Activated CD4-positive, alpha-beta T cell treated with anti-CD3 and anti-CD28 coated beads, Interleukin-2, amount 50 U/mL, for 4 hours (primary cell): Measurements from ENCODE around the gene MYL12A.
"Not testable (repeated sequence)": the region's sequence is repeated elsewhere in the genome, so short reads cannot be mapped to it uniquely, and the experiment has no call there.

Source experiments
- DNase-seq, 2 experiments: peaks; one replicate each; pipeline ENCODE4 v3.0.0-alpha.2; 2020

The MYL12A gene

GRCh38 chr18:3256693-3257626 is 9.4 kb downstream of the MYL12A start:
- DNase-seq = no peak

DNA sequence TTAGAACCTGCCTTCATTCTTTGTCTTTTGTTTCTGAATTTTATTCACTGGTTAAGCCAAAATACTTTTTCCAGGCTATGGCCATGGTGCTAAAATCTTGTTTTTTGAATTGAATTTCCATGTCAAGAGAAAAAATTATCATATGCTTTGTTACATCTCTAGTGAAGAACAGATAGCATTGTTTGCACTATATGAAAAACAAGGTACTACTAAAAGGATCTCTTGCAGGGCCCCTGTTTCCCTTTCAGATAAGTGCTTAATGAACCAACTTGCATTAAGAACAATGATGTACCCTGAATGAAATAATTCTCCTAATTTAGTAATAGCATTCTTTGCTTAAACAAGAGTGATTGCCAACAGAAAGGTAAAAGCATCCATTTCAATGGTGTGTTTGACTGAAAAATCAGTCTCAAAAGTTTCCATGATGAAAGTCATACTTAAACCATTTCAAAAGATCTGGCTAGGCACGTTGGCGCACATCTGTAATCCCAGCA is 10.1 kb downstream of the MYL12A start:
- DNase-seq = no peak

- DNase-seq = no peak
Measured at GRCh38 chr18:3260995-3261372, 13.4 kb downstream of the MYL12A start.

DNA sequence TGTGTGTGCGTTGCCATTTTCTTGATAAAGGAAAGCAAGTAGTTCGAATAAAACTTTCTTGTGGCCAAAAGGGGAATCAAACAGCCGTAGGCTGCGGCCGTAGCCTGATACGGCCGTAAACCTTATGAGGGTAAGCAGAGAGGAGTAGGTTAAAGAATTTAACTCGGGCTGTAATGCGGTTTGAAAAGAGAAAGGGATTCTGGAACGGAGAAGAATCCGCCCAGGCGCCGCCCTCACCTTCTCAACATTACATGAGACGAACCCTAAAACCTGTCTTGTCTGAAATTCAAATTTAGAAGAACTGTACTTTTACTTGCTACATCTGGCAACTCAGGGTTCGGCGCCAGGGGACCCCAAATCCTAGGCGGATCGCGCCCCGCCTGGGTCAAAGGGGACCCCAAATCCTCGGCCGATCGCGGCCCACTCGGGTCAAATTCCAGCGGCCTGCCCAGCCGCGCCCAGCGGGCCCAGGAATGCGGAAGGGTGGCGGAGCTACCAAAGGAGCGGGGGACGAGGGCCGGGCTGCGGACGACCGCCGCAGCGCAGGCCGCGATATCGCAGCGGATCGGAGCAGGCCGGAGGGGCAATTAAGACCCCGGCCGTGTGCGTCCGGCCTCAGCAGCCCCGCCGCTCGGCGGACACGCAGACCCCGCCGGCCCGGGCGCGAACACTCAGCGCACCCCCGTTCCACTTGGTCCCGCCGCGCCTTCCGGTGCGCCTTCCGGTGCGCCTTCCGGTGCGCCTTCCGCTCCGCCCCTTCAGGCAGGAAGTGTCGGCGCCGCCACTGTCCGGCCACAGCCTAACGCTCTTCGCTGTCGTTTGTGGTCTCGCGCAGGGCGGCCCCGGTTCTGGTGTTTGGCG is 14.0 kb downstream of the MYL12A start, which contains the start of gene MYL12B:
MYL12B (plus strand) TSS at position 761 of the 861 bp plus-strand sequence. CDS start 10,766 bp downstream, outside the sequence.
- DNase-seq = peak; percentile 55 to 59

DNA sequence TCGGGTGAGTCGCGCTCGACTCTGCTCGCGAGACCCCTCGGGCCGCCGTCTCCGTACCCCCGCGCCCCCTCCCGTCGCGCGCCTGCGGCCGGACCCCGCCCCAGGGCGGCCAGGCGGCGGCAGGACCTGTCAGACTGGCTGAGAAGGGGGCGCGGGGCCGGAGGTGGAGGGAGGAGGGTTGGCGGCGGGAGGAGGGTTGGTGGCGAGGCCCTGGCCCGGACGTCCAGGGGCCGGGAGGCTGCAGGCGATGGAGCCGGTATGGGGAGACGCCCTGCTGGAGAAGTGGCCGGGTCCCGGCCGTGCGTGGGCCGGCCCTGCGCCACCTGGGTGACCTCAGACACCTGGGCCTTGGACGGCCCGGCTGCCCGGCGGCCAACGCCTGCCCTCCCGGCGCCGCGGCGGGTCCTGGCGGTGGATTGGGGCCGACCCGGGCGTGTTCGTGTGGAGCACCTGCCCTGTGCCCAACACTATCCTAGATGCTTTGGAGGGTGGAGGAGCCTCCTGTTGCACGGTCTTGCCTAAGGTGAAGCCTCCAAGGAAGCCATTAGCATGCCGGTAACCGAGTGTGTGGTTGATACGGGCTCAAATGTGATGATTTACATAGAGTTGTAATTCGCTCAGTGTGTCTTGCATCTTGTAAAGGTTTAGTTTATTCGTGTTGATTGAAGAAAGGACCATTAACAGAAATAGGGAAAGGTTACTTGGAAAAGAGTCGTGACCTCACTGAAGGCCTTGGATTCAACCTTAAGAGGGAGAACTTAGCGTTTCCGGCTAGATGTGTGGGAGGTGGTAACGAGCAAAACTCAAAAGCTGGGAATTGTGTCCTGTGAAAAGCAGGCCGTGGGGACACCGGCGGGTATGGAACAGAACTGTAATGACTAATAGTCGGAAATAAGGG is 14.9 kb downstream of the MYL12A start:
- DNase-seq = peak in 1 of 2 experiments; percentile 24

DNA sequence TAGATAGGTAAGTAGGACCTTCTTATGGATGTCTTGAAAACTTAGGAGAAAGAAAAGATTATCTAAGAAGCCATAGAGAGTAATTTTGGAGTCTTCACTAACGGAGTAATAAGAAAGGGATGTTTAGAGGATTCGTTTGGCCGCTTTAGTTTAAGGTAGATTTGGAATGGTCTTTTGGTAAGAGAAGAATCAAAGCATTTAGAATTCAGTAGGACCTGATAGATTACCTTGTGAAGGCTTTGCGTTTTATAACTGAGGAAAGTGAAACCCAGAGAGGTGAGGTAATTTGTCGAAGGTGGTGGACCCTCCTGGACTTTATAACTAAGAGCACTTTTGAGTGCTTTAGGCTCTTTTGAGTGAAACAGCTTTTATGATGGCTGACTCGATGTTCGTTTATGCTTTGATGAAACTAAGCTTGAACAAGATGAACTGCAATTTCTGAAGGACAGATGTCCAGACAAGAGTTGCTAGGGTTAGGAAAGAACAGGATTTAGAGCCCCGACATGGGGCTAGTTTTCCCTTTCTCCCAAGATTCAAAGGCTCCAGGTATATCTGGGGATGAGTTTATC is 15.6 kb downstream of the MYL12A start:
- no peak for DNase-seq

GRCh38 chr18:3264362-3264761 is 16.8 kb downstream of the MYL12A start:
- DNase-seq = no peak

DNA sequence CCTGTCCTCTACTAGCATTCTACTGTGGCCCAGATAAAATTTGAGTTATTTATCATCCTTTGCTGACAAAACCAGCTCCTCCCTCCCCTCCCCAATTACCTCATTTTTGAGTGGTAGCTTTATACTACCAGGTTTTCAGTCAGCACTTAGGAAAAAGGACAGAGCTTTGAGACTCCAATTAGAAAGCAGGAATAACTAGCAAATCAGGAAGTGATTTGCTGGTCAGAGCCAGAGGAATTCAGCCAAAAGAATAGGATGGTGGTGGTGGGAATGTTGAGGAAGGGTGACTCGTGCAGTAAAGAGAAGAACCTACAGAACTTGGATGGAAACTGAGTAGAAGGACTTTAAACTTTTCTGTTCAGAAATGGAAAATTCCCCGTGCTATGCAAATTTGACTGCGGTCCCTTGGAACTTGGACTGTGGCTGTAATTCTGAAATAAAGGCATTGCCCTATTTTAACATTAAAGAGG is 18.0 kb downstream of the MYL12A start:
- DNase-seq = no peak

GRCh38 chr18:3266062-3266608 is 18.5 kb downstream of the MYL12A start:
- DNase-seq = no peak

DNA sequence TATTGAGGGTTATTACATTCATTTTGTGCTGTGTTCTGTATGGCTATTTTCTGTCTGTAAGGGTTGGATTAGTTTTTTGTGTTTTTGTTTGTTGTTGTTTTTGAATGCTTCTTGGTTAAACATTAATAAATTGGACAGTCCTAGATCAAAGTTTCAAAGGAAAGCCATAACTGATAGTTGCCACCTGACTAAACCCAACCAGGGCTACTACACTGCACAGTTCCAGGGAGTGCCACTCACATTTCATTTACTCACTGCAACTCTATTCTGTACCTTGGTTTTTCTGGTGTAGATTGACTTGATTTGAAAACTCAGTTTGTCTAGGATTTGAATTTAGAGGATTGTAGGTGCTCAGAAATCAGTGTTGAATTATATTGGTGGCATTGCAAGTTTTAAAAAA is 20.7 kb downstream of the MYL12A start:
- DNase-seq = no peak

DNA sequence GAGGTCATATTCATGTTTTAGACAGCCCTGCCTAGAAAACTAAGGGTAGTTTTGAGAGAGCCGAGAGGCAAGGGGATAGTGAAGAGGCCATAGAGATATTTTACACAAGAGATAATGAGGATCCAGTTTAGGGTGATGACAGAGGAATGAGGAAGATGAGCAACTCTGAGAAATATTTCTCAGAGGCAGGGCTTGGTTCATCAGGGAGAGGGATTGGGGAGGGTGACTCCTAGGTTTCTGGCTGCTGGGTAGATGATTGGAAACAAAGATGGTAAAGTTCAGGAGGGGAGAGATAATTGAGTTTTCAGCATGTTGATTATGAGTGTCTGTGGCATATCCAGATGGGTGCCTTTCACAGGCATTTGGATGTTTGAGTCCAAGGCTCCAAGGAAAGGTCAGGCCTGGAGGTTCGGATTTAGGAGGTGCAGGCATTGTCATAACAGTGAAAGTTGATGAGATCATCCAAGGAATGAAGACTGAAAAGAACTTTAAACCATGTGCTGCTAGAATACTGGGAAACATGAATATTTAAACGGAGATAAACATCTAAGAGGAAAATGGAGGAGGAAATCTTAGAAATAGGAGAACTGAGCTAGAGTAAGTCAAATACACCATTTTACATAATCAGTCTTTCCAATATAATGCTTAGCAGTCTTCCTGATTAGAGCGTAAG is 21.8 kb downstream of the MYL12A start:
- DNase-seq = no peak

DNA sequence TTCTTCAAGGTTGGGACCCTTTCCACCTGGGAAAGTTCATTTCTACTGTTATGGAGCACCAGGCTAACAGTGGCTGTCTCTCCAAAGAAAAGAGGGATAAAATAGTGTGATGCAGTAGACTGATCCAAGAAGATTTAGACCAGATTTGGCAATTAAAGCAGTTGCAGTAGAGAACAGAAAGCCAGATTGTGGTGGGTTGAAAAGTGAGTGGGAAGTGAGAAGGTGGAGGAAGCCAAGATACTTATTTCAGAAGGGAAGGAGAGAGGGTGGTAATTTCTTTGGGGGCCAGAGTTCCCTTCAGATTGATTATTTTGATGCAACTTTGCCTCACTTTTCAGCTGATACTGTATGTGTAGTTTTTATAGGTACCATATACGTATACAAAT is 22.3 kb downstream of the MYL12A start:
- DNase-seq = no peak

GRCh38 chr18:3273042-3273441 is 25.4 kb downstream of the MYL12A start:
- no peak for DNase-seq

DNA sequence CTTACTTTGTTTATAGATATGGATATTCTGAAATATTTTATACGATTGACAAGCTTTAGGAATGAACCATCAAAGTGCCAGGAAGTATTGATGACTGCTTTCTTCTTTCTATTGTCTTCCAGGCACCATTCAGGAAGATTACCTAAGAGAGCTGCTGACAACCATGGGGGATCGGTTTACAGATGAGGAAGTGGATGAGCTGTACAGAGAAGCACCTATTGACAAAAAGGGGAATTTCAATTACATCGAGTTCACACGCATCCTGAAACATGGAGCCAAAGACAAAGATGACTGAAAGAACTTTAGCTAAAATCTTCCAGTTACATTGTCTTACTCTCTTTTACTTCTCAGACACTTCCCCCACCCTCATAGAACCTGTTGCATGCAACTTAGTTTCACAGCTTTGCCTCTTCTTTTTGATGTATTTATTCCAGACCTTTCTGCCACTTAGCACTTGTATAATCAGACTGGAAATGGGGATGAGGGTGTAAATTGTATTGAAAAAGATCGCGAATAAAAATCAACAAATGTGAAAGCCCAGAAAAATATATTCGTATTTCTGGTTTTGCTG is 30.1 kb downstream of the MYL12A start:
- DNase-seq = not testable (repeated sequence)

- DNase-seq = no peak
Measured at GRCh38 chr18:3279201-3280185, 31.9 kb downstream of the MYL12A start.

- DNase-seq = no peak
Measured at GRCh38 chr18:3281456-3282400, 34.1 kb downstream of the MYL12A start.

DNA sequence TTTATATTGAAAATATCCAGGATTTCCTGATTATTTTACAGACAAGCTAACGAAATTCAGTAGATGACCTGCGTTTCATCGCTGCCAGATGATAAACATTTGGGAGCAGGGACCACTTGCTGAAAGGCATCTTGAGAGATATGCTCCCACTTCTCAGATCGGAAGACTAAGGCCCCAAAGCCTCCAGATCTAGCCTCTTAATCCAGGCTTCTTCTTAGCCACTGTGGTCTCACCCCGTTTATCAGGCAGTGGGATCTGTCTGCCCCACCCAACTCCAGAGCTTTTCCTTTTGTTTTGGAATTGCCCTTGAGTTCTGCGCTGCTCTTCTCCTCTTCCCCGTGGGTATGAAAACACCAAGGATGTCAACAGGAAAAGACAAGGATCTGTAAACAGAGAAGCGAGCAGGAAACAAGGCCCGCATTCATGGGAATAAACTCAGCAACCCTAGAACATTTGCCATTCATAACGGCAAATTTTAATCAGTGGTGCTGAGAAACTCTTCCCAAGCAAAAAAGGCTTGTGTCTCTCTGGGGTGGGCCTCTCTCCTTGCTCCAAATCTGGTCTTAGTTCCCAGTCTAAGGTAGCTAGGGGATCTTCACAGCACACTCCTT is 35.8 kb downstream of the MYL12A start:
- no peak for DNase-seq

DNA sequence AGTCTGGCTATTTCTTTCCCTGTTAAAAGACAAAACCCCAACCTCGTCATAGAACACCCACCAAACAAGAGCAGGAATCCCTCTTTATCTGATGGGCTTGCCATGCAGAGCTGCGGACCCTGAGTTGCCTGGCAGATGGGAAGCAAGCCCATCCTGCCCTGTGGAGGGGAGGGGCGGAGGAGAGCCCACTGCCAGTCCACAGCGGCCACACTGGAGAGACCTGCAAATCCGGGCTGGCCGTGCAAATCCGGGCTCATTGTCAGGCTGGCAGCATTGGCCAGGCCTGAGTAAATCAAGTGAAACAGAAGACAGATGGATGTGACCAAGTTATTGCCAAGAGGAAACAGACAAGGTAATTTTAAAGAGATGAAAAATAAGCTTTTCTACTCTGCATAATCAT is 36.3 kb downstream of the MYL12A start:
- no peak for DNase-seq
